ENCODE results near the gene ETV6. TPM values are rescaled to one million over a fixed set of nuclear protein-coding genes. Genes with fewer than 3 reads are reported as not detected.
A peak's percentile ranks its signal among the peaks of the same experiment; 100 is the strongest.

The ETV6 gene
- total RNA-seq, 2 donors from 2014 or later: 54.6 to 64.3 TPM

DNA sequence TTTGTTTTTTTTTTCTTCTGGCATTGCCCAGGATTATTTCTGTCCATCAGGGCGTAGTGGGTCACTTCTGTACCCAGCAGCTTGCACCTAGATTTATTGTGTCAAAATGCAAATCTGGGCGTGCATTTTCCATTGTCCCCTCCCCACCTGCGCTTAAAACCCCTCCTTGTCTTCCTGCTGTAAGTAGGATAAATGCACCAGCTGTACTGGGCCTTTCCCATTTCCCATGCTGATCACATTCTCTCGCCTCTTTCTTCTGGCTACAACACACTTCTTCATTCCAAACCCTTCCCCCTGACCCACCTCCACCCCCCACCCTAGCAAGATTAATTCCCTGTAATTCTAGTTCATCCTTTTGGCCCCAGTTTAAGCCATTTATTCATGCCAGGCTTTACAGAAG is 128.0 kb downstream of the ETV6 start:
- DNase-seq (no peak), ATAC-seq (no peak)
- intact Hi-C loops (cut with DNase I, micrococcal nuclease): no loop called here

DNA sequence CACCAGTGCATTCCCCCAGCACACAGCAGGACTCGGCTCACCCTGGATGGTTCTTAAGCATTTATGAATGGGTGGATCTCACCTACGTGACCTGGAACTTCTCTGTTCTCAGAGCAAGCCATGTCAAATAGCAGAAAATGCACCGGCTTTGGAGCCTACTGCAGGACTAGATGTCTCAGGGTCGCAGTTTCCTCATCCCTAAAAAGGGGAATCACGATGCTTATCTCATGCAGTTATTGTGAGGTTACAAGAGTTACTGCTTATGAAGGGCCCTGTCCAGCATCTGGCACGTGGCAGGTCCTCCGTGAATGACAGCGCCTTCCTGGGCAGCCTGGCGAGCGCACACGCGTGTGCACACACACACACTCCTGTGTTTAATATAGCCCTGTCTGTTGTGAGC is 128.5 kb downstream of the ETV6 start:
- ATAC-seq: no peak
- no peak for DNase-seq
- intact Hi-C loops (cut with DNase I, micrococcal nuclease): no loop called here

DNA sequence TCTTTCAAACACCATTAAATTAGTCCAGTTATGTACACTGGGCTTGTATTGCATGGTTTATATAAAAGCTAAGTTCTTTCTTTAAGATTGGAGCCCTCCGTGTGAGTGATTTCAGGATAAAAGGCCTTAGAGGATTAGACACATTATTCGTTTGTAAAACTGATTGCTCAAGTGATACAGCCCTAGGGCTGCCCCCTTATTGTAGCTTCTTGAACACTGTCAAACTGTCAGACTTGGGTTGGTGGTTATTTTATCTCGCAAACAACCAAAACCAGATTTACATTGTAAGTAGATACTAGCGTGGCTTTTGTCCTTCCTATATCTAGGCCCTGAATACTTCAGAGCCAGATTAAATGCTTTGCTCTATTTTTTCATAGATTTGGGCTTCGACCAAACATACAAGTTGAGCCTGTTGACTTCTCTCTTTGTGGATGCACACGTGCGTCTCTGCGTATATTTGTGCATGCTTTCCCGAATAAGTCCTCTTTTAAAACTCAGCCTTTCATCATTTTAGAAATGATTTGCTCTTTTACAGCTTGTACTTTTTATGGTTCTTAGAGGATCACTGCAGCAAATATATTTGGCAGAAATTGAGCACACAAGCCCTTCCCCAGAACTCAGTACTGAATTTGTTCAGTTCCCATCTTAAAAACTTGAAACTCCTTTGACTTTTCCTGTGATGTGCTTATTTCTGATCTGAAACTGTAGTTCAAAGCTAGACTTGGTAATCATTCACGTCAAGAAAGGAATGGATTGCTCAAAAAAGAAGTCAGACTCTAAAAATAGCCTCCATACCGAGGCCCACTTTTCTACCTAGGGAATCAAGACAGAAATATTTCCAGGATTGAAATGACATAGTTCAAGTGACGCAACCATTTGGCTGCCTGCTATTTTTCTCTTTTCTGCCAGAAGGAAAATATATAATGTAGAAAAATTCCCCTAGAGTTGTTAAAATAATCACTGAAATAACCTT is 129.5 kb downstream of the ETV6 start:
- intact Hi-C loops (cut with DNase I, micrococcal nuclease): no loop called here
- DNase-seq: no peak
- ATAC-seq: no peak

- intact Hi-C loops (cut with DNase I, micrococcal nuclease): no loop called here
- ATAC-seq: no peak
Measured at GRCh38 chr12:11780521-11781101, 131.1 kb downstream of the ETV6 start.

DNA sequence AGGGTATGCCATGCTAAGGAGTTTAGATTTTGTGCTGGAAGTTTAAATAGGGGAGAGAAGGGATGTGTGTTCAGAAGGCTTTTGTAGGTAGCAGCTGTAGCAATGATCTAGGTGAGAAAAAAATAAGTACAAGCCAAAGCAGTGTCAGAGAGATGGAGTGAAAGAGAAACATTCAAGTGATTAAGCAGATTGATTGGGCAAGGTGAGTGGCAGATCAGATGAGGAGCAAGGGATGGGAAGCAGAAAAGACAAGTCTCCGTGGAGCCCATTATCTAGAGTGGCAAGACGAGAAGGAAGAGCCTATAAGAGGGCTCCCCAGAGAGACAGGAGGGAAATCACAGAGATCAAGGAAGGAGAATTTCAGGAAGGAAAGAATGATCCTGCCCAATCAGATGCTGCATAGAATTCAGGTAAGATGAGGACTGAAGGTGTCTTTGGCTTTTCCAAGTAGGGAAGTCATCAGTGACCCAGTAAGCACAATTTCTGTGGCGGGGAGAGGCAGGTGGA is 133.5 kb downstream of the ETV6 start:
- no peak for ATAC-seq
- DNase-seq: no peak
- intact Hi-C loops (cut with DNase I, micrococcal nuclease): no loop called here

More at GRCh38 chr12:11780521-11781101, 131.1 kb downstream of the ETV6 start:
- DNase-seq: no peak

GRCh38 chr12:11785712-11786111 is 136.2 kb downstream of the ETV6 start:
- intact Hi-C loops (cut with DNase I, micrococcal nuclease): no loop called here
- DNase-seq (no peak), ATAC-seq (no peak)

DNA sequence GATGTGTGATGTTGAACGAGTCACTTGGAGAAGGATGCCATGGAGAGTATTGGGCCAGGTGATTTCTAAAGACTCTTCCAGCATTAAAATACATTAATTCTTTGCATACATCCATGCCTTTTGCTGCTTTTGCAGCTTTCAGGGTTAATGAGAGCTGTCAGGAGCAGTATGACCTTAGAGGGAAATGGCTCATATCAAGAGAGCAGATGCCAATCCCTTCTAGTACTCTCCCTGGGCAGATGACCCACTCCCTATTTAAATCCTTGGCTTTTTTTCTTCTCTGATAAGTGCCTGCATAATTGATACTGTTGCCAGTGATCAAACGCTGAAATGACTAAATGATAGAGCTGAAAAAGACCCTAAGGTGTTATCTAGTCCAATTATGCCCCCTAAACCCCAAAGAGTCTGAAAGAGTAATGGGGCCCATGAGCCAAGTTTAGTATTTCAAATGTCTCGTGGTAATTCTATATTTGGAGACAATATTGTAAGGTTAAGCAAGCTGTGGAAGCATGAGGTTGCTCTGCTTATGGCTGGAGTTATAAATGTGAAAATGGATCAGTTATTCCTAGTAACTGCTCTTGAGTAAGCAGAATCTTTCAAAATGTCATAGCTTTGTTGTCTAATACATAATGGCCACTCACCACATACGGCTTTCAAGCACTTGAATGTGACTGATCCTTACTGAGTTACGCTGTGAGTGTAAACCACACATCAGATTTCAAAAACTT is 137.3 kb downstream of the ETV6 start:
- ATAC-seq (no peak), DNase-seq (no peak)
- intact Hi-C loops (cut with DNase I, micrococcal nuclease): no loop called here

DNA sequence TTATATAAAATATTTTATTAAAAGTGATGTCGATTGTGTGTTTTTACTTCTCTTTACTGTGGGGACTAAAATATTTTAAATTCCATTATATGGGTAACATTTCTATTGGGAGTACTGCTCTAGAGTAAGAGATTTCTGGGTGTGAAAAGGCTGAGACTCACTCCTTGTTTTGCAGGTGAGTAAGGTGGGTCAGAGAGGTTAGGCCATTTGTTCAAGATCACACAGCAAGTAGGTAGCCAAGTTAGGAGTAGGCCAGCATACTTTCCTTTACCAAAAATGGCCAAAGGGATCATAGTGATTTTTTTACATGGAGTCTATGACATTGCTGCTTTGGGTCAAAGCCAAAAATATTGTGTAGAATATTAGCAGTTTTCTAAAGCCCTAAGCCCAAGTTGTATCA is 138.0 kb downstream of the ETV6 start:
- no peak for DNase-seq
- intact Hi-C loops (cut with DNase I, micrococcal nuclease): no loop called here
- no peak for ATAC-seq

DNA sequence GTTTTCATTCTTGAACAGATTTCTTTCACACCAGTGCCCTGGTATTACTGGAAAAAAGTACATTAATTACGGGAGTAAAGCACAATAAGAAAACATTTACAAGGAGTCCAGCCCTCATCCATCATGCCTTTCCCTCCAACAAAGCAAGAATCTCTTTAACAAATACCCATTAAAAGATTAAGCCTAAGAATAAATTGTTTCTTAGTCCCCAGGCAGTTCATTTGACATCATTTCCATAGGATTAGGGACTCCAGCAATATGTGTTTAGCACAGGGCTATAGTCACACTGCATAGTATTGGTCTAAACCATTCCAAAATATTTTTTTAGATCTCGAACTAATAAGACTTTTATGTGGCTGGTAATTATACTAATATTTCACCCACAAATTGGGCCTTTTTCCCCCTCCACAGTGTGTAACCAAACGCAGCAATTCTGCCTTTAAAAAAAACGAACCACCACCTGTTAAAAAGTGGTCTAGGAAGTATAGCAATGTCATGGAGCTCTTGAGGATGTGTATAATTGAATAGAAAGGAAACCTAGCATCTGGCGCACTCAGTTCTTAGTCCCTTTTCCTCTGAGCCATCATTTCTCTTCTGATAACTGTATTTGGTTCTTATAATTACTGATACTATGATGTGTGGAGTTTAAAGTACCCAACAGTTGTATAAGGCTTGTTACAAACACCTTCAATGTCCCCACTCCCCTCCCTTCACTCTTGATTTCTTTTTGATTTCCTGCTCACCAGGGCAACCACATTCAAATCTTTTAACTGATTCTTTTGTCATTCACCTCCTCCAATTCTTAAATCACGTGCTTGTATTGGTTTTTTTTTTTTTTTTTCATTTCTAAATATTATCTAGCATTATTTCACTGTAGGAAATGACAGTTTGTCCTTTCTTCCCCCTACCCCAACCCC is 138.7 kb downstream of the ETV6 start:
- DNase-seq: no peak
- no peak for ATAC-seq
- intact Hi-C loops (cut with DNase I, micrococcal nuclease): no loop called here

DNA sequence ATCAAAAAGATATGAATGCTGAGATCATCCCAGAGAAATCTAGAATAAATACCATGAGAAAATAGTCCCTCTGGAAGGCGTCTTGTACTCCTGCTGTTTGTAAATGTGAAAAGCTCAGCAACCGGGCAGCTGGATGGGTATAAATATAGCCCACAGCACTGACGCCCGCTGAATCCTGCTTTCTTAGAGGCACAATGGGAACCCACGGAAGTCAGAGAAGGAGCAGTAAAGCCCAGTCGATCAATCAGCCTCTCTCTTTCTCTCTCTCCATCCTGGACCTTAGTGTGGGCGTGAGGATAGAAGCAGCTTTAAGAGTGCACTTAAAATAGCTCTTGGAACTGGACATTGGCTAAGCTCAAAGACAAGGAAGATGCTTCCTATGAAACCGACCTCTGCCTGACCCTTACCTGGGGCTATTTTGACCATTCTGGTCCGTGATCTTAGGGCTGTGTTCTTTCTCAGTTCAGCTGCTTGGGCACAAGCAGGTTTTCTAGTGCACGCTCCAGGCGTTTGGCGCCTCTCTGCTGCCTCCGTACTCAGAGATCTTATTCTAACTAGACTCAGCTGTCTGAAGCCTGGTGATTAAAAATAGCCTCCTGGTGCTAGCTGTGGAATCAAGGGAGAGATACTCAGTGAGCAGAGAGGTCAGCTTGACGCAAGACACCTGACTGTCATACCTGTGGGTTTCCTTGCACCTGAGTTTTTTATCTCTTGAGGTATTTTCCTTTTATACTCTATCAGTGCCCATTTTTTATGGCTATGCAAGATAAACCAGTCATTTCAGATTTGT is 144.6 kb downstream of the ETV6 start:
- ATAC-seq: no peak
- intact Hi-C loops (cut with DNase I, micrococcal nuclease): no loop called here

DNA sequence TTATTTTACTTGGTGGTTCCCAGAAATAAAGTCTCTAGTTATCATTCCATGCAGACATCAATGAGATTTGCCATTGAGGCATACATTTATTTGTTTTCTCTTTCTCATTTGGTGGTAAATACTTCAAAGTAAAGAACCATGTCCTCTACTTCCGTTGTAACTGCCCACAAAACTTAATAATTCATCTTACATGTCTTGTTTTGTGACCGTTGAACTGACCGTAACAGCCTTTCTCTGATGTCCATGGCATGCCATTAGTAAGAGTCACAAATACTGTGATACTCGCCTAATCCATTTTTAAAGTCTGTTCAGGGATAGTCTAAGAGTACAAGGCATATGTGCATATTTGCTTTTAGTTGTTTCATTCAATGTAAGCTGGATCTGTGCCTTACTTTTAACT is 145.3 kb downstream of the ETV6 start:
- DNase-seq (no peak), ATAC-seq (no peak)
- intact Hi-C loops (cut with DNase I, micrococcal nuclease): no loop called here

More for the DNA sequence above, 144.6 kb downstream of the ETV6 start:
- no peak for DNase-seq

DNA sequence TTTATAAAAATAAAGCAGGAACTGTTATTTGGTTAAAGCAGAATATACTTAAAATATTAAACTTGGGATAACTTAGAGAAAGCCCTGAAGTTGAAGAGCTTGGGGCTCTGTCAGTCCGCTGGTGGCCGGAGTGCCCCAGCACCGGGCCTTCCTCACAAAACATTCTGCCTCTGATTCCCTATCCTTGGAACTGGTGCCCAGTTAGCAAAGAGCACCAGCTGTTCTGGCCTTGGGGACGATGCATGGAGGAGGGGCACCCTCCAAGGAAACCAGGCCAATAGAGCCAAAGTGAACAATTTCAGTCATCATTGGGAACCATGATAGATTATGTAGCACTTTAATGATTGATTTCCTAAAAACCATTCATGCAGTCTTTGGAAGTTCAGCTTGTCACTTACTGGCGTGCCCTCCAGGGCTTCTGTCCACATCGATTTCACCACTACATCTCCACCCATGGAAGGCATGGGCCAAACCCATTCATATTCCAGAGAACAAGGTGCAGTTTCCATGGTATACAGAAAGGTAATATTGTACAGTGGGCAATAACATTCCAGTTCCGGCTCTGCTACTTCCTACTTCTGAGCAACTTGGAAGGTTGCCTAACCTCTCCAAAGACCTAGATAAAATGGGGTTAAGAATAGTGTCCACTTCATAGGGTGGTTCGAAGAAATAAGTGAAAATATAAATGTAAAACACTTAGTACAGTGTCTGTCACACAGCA is 145.9 kb downstream of the ETV6 start:
- ATAC-seq: peak; percentile 97
- intact Hi-C loops (cut with DNase I, micrococcal nuclease): no loop called here

DNA sequence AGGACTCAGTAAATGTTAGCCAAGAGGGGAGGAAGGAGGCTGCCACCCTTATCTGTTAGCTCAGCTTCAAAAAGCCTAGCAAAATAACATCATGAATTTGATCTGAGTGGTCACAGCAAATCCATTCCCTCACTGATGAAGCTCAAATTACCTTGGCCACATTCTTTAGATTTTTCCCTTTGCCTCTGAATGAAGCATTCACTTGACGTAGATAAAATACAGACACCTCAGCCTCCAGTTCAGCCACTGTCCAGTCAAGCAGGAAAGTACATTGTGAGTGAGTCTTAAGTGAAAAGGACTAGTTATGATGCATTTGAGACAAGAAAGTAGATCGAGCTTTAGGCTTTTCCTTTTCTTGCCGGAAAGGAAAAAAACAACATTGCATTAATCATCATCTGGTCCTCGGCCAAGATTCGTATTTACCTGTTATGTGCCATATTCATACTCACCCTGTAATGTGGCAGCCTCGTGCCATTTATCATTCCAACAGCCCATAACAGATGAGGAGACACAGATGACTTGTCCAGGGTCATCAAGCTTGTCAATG is 146.5 kb downstream of the ETV6 start:
- ATAC-seq: peak; percentile 65
- peak in 1 of 2 donors; percentile 43 for DNase-seq
- intact Hi-C loops (cut with DNase I, micrococcal nuclease): no loop called here

More for the DNA sequence above, 145.9 kb downstream of the ETV6 start:
- DNase-seq: peak; percentile 43 to 69

DNA sequence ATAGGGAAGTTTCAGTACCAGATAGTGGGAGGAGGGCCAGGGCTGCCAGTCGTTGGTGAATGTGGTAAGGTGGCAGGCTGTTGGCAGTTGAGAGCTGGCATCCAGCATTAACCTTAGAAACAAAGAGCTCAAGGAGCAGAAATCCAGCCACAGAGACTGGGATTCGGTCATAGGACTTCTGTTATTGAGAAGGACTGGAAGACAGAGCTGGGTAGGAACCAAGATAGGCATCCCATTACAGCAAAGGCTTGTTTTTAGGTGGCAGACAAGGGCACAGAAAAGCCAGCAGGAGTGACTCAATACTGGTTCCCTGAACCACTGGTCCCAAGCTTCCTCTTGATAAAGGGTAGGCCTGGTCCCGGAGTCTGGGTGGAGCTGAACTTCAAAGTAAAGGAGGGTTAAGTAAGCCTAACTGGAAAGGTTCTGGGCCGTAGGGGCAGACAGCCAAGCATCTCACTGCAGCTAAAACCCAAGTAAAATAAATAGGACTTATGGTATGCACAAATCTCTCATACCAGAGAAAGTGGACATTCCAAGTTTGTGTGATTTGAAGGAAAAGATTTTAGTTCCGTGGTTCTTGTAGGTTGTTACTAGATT is 147.9 kb downstream of the ETV6 start:
- no peak for DNase-seq

GRCh38 chr12:11798006-11798708 is 148.7 kb downstream of the ETV6 start:
- no peak for ATAC-seq
- no peak for DNase-seq
- intact Hi-C loops (cut with DNase I, micrococcal nuclease): no loop called here

More for the DNA sequence above, 147.9 kb downstream of the ETV6 start:
- ATAC-seq: no peak
- intact Hi-C loops (cut with DNase I, micrococcal nuclease): no loop called here

Measured in left colon (tissue), 2 donors.